ENCODE data around the gene IL36B. TPM values are rescaled to one million over a fixed set of nuclear protein-coding genes. Genes with fewer than 3 reads are reported as not detected.

Gene IL36B
- total and polyA plus RNA-seq, 9 of the 15 experiments (the other 6 are each of a cell fraction or from before 2014, with no cell fraction given), result not detected

DNA sequence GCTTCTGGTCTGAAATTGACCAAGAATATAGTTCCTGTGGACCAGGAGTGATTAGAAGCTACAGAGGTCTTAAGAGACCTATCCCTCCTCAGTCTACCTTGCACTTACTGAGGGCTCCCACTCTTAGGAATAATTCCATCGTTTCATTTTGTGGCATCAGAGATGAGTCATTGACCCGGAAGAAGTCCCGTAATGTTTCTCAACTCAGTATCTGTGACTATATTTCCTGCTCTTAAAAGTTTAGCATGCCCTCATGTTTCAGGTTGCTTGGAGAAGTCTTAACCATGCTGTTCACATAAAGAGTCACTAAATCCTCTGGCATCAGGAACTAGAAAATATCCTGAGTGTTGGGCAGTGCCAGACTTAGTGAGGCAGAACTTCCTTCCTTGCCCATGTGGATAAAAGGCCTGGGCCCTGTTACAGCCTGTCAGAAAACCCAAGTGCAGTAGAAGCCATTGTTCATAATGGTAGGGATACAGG is 47.6 kb downstream of the IL36B start, which contains the start of gene IL36A:
Gene IL36A, plus strand, starts transcription at position 430 of the 480 bp plus-strand sequence. CDS start 413 bp downstream, outside the sequence.
- H4K20me1 ChIP-seq (replicated peaks; ENCODE audit: control insufficient read depth, insufficient read depth, low read length), result no peaks in the 10 kb centered on the region
- FAIRE-seq, result no peak
- ATAC-seq, result no peak
- POLR2A ChIA-PET, result no interaction called here
- no peaks in the 10 kb centered on the region for H3K79me2 ChIP-seq (ENCODE audit: control insufficient read depth, insufficient read depth, low read length)
- H3K9ac ChIP-seq (ENCODE audit: insufficient read depth in 1 of 2, low read depth in 2 of 2, low read length in 2 of 2), result no peak within 1 kb of the TSS
- no peaks in the 10 kb centered on the region for H3K27me3 ChIP-seq (ENCODE audit: control insufficient read depth in 2 of 2, insufficient read depth in 2 of 2, low read length in 2 of 2)
- H3K4me2 ChIP-seq (ENCODE audit: insufficient read depth, low read length), result no peak within 1 kb of the TSS
- DNase-seq (ENCODE audit: extremely low read depth in 1 of 4, low spot score in 3 of 4), result no peak
- no peak within 1 kb of the TSS for H3K4me3 ChIP-seq
- BruUV-seq (replicated peaks), result no TSS peak
- H3K36me3 ChIP-seq (ENCODE audit: control insufficient read depth, insufficient read depth, low read length), result no peaks in the 10 kb centered on the region
- no peak within 1 kb of the TSS for H3K27ac ChIP-seq (ENCODE audit: extremely low read depth, low read depth, low read length)
- 37% methylated on average over 3 of the region's 3 CpGs for WGBS (ENCODE audit: insufficient coverage, low coverage, missing lambda C conversion rate)
- H3K4me1 ChIP-seq (replicated peaks in 1 of 2; ENCODE audit: control insufficient read depth in 2 of 2, insufficient read depth in 2 of 2, low read length in 2 of 2), result peaks cover 0 to 2% of the 10 kb centered on the region in 2 experiments; a peak in 1 of 5 replicates
- no peak for TF ChIP-seq PCBP1 (IDR thresholded peaks at IDR 0.05; ENCODE audit: low read depth, low read length, poor library complexity, severe bottlenecking)
- TF ChIP-seq, protein P1, sequence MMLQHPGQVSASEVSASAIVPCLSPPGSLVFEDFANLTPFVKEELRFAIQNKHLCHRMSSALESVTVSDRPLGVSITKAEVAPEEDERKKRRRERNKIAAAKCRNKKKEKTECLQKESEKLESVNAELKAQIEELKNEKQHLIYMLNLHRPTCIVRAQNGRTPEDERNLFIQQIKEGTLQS (IDR thresholded peaks at IDR 0.05), result peak; percentile 51
- TF ChIP-seq, protein P1 (CRISPR knock-in tag; conservative IDR thresholded peaks at IDR 0.05), result no peak
- peak; percentile 73 for TF ChIP-seq NR2C1 (IDR thresholded peaks at IDR 0.05)
- TF ChIP-seq NR2C1 (tag; IDR thresholded peaks at IDR 0.05), result peak; percentile 80
- peak; percentile 27 to 28; a peak in 2 of 4 replicates for TF ChIP-seq TRIM24 (IDR thresholded peaks at IDR 0.05)
- H2AFZ ChIP-seq (ENCODE audit: low read depth, low read length), result peak within 1 kb of the TSS; percentile 25; the same call in 1 of the 2 replicates
- CTCF ChIA-PET (ENCODE audit: low intra/inter-chr PET ratio), result no interaction called here
- intact Hi-C loops (cut with micrococcal nuclease), result no loop called here
- peaks cover 7% of the 10 kb centered on the region for H3K9me3 ChIP-seq (replicated peaks; ENCODE audit: control insufficient read depth, insufficient read depth, low read depth, low read length)
- in situ Hi-C loops (cut with MboI), result no loop called here
- H3K9me1 ChIP-seq (ENCODE audit: control insufficient read depth, insufficient read depth, low read length), result no peaks in the 10 kb centered on the region
